Natural killer cell (primary cell): ENCODE measurements around the gene MTURN. TPM values are rescaled to one million over a fixed set of nuclear protein-coding genes. Genes with fewer than 3 reads are reported as not detected.

Experiments
- ATAC-seq, 3 donors: fragments of 150-1000 bp in 2 of 3; fragments of 200-7000 bp in 1 of 3; cut with Tn5 transposase; 1 replicate in 1 of 3; 2 replicates in 2 of 3; pipeline ENCODE4 v1.10.0; 2021; ENCODE audit warnings: mild to moderate bottlenecking in 2 of 3, moderate library complexity in 2 of 3
- DNase-seq, 2 donors: peaks; one replicate each; pipeline versions ENCODE4 v3.0.0 to v3.0.0-alpha.2; 2013 to 2021; ENCODE audit warnings: mixed read lengths in 1 of 2
- H3K27ac ChIP-seq: one replicate; pipeline ENCODE4 v1.5.1; 2013; ENCODE audit warnings: mild to moderate bottlenecking, low read length
- H3K27me3 ChIP-seq: one replicate; pipeline ENCODE4 v1.6.1; 2013; ENCODE audit warnings: low read length; ENCODE audit not compliant: control insufficient read depth, insufficient read depth
- H3K36me3 ChIP-seq: one replicate; pipeline ENCODE4 v1.6.1; 2013; ENCODE audit warnings: low read length; ENCODE audit not compliant: control insufficient read depth, insufficient read depth
- H3K4me1 ChIP-seq: one replicate; pipeline ENCODE4 v1.6.1; 2013; ENCODE audit warnings: low read length; ENCODE audit not compliant: control insufficient read depth, insufficient read depth
- H3K4me3 ChIP-seq: one replicate; pipeline ENCODE4 v1.5.1; 2013; ENCODE audit warnings: low read length
- H3K9me3 ChIP-seq: one replicate; pipeline ENCODE4 v1.6.1; 2013; ENCODE audit warnings: low read length; ENCODE audit not compliant: control insufficient read depth, insufficient read depth
- H3K27ac Mint-ChIP-seq, 2 donors: one replicate each; pipeline ENCODE4 v1.8.0; 2022; ENCODE audit warnings: mild to moderate bottlenecking in 2 of 2, mixed read lengths in 2 of 2, moderate library complexity in 1 of 2
- H3K27me3 Mint-ChIP-seq, 2 donors: one replicate each; pipeline ENCODE4 v1.8.0; 2022; ENCODE audit warnings: low read depth in 2 of 2, mixed read lengths in 2 of 2
- H3K36me3 Mint-ChIP-seq: one replicate; pipeline ENCODE4 v1.8.0; 2022; ENCODE audit warnings: mixed read lengths
- H3K4me1 Mint-ChIP-seq, 2 donors: one replicate each; pipeline ENCODE4 v1.8.0; 2022; ENCODE audit warnings: mixed read lengths in 2 of 2
- H3K4me3 Mint-ChIP-seq: one replicate; pipeline ENCODE4 v1.8.0; 2022; ENCODE audit warnings: mild to moderate bottlenecking, moderate library complexity, mixed read lengths
- H3K9me3 Mint-ChIP-seq, 2 donors: one replicate each; pipeline ENCODE4 v1.8.0; 2022; ENCODE audit warnings: mixed read lengths in 2 of 2
- WGBS: methylation state at CpG from one replicate; pipeline ENCODE4 v1.1.7; 2013; ENCODE audit warnings: missing lambda C conversion rate; ENCODE audit not compliant: insufficient coverage; 5-methylcytosine and 5-hydroxymethylcytosine counted together
- intact Hi-C: fragments of 100-400 bp; cut with micrococcal nuclease; formaldehyde crosslinking; loops from one replicate; pipeline ENCODE4 v1.14.2; 2022
- total RNA-seq, 4 donors: library from RNA; stranded (reverse); fragments of 120-200 nt in 1 of 4; gene quantifications; one replicate each; pipeline versions ENCODE4 v1.2.3 to v1.2.4, GENCODE V29; 2013 to 2022
- TF ChIP-seq, protein P1 (sequence below): fragments of 200-600 bp; IDR thresholded peaks from one replicate; pipeline ENCODE4 v1.8.0; 2022; ENCODE audit warnings: antibody characterized with exemption

Gene MTURN
- total RNA-seq, 3 donors from 2014 or later (not counting 1 experiment from before 2014, with no cell fraction given): 31.6 to 37.3 (median 32.8) TPM

GRCh38 chr7:30088362-30088761, 46.4 kb upstream of the MTURN start:
- no peaks in the 10 kb centered on the region for H3K9me3 ChIP-seq
- no peak overlapping the region for H3K27ac ChIP-seq
- no peaks in the 10 kb centered on the region for H3K27me3 ChIP-seq
- intact Hi-C loops: no loop called here
- Mint-ChIP-seq H3K9me3 (no peaks in the 10 kb centered on the region), H3K27ac (no peak overlapping the region), H3K4me3 (no peak overlapping the region), H3K36me3 (no peaks in the 10 kb centered on the region), H3K4me1 (peaks cover 0 to 6% of the 10 kb centered on the region in 2 donors), H3K27me3 (no peaks in the 10 kb centered on the region)
- no peak overlapping the region for H3K4me3 ChIP-seq
- TF ChIP-seq, protein P1, sequence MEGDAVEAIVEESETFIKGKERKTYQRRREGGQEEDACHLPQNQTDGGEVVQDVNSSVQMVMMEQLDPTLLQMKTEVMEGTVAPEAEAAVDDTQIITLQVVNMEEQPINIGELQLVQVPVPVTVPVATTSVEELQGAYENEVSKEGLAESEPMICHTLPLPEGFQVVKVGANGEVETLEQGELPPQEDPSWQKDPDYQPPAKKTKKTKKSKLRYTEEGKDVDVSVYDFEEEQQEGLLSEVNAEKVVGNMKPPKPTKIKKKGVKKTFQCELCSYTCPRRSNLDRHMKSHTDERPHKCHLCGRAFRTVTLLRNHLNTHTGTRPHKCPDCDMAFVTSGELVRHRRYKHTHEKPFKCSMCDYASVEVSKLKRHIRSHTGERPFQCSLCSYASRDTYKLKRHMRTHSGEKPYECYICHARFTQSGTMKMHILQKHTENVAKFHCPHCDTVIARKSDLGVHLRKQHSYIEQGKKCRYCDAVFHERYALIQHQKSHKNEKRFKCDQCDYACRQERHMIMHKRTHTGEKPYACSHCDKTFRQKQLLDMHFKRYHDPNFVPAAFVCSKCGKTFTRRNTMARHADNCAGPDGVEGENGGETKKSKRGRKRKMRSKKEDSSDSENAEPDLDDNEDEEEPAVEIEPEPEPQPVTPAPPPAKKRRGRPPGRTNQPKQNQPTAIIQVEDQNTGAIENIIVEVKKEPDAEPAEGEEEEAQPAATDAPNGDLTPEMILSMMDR: no peak
- no peaks in the 10 kb centered on the region for H3K4me1 ChIP-seq
- DNase-seq (no peak), ATAC-seq (no peak)
- no peaks in the 10 kb centered on the region for H3K36me3 ChIP-seq

DNA sequence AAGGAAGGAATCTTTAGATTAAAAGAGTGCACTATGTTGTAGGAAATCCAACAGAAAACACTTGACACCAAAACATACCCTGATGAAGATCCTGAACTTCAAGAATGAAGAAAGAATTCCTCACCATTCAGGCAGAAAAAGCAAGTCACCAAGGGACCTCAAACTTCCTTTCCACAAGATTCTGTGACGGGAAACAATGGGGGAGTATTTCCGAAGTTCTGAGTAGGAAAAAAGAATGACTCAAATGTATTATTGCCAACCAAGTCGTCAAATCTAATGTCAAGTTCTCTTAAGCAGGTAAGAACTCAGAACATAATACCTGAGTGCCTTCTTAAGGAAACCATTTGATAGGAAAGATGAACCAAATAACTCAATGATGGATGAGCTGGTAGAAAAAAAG, 44.7 kb upstream of the MTURN start:
- H3K4me3 Mint-ChIP-seq: no peak overlapping the region
- no peaks in the 10 kb centered on the region for H3K9me3 Mint-ChIP-seq
- H3K36me3 Mint-ChIP-seq: no peaks in the 10 kb centered on the region
- no peak overlapping the region for H3K27ac Mint-ChIP-seq
- no peaks in the 10 kb centered on the region for H3K27me3 Mint-ChIP-seq
- Histone ChIP-seq H3K27me3 (no peaks in the 10 kb centered on the region), H3K4me1 (no peaks in the 10 kb centered on the region), H3K4me3 (no peak overlapping the region), H3K9me3 (no peaks in the 10 kb centered on the region), H3K36me3 (no peaks in the 10 kb centered on the region), H3K27ac (no peak overlapping the region)
- intact Hi-C loops: no loop called here
- WGBS: 20% methylated on average over 1 of the region's 3 CpGs
- DNase-seq (no peak), ATAC-seq (no peak)
- H3K4me1 Mint-ChIP-seq: peaks cover 4 to 7% of the 10 kb centered on the region in 2 donors
- TF ChIP-seq, protein P1: no peak

GRCh38 chr7:30091491-30091912, 43.3 kb upstream of the MTURN start:
- intact Hi-C loops: no loop called here
- TF ChIP-seq, protein P1: no peak
- 100% methylated on average over 1 of the region's 2 CpGs for WGBS

GRCh38 chr7:30091987-30092386, 42.8 kb upstream of the MTURN start:
- no peak overlapping the region for H3K27ac Mint-ChIP-seq
- intact Hi-C loops: no loop called here
- Histone ChIP-seq H3K4me1 (no peaks in the 10 kb centered on the region), H3K36me3 (no peaks in the 10 kb centered on the region), H3K27me3 (no peaks in the 10 kb centered on the region), H3K27ac (no peak overlapping the region), H3K4me3 (no peak overlapping the region), H3K9me3 (no peaks in the 10 kb centered on the region)
- peaks cover 4 to 7% of the 10 kb centered on the region in 2 donors for H3K4me1 Mint-ChIP-seq
- no peaks in the 10 kb centered on the region for H3K27me3 Mint-ChIP-seq
- H3K9me3 Mint-ChIP-seq: no peaks in the 10 kb centered on the region
- 92% methylated on average over 4 of the region's 5 CpGs for WGBS
- no peaks in the 10 kb centered on the region for H3K36me3 Mint-ChIP-seq
- ATAC-seq (no peak), DNase-seq (no peak)
- H3K4me3 Mint-ChIP-seq: no peak overlapping the region
- TF ChIP-seq, protein P1: no peak

More at GRCh38 chr7:30091491-30091912, 43.3 kb upstream of the MTURN start:
- DNase-seq (no peak), ATAC-seq (no peak)
- Histone ChIP-seq H3K4me1 (no peaks in the 10 kb centered on the region), H3K4me3 (no peak overlapping the region), H3K27me3 (no peaks in the 10 kb centered on the region), H3K9me3 (no peaks in the 10 kb centered on the region), H3K27ac (no peak overlapping the region), H3K36me3 (no peaks in the 10 kb centered on the region)
- Mint-ChIP-seq H3K27ac (no peak overlapping the region), H3K4me3 (no peak overlapping the region), H3K9me3 (no peaks in the 10 kb centered on the region), H3K27me3 (no peaks in the 10 kb centered on the region), H3K36me3 (no peaks in the 10 kb centered on the region), H3K4me1 (peaks cover 4 to 7% of the 10 kb centered on the region in 2 donors)
